Uterus (tissue), 2 donors: ENCODE data around the gene SLC27A1.

ENCODE experiments used
- POLR2A ChIP-seq, 2 donors: fragments of 450-650 bp; IDR thresholded peaks; one replicate each; pipeline ENCODE4 v1.6.1; 2016; ENCODE audit warnings: antibody characterized with exemption in 2 of 2, mild to moderate bottlenecking in 1 of 2, moderate library complexity in 1 of 2
- TF ChIP-seq, protein P1 (sequence below), 4 experiments: fragments of 200-600 bp in 2 of 4; fragments of 450-650 bp in 2 of 4; sonication (generic) in 2 of 4; IDR thresholded peaks; one replicate each; pipeline ENCODE4 v1.5.1; 2016 to 2019; ENCODE audit warnings: antibody characterized with exemption in 4 of 4, mild to moderate bottlenecking in 2 of 4, moderate library complexity in 1 of 4

DNA sequence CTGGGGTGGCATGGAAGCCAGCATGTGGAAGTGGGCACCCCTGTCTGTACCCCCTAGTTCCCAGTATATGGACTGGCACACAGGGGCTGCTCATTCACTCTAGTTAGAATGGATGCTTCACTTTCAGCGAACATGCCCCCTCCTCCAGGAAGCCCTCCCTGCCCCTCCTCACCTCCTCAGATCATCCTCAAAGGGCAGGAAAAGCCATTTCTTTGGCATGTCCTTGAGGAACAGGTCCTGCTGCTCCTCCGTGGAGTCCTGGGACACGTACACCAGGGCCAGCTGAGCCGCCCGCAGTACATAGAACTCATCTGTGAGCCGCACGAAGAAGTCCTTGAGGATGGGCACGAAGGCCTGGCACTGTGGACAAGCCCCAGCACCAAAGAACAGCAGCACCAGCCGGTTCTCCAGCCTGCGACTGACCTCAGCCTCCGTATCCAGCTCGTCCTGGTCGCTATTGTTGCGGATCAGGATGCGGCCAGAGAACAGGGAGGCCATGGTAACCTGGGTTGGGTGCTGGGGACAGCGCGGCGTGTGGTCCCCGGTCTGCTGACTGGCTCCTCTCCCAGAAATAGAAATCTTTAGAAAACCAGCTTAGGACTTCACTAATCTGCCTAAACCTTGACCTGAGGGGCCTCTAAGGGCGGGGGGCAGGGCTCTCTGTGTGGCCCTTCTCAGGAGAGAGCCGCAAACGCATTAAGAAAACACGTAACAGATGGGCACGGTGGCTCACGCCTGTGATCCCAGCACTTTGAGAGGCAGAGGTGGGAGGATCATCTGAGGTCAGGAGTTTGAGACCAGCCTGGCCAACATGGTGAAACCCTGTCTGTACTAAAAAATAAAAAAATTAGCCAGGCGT lies 9.7 kb upstream of the SLC27A1 start, which contains the start of gene NXNL1:
- TF ChIP-seq, protein P1, sequence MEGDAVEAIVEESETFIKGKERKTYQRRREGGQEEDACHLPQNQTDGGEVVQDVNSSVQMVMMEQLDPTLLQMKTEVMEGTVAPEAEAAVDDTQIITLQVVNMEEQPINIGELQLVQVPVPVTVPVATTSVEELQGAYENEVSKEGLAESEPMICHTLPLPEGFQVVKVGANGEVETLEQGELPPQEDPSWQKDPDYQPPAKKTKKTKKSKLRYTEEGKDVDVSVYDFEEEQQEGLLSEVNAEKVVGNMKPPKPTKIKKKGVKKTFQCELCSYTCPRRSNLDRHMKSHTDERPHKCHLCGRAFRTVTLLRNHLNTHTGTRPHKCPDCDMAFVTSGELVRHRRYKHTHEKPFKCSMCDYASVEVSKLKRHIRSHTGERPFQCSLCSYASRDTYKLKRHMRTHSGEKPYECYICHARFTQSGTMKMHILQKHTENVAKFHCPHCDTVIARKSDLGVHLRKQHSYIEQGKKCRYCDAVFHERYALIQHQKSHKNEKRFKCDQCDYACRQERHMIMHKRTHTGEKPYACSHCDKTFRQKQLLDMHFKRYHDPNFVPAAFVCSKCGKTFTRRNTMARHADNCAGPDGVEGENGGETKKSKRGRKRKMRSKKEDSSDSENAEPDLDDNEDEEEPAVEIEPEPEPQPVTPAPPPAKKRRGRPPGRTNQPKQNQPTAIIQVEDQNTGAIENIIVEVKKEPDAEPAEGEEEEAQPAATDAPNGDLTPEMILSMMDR (IDR thresholded peaks at IDR 0.05), result no peak
- TF ChIP-seq POLR2A (IDR thresholded peaks at IDR 0.05), result no peak
